T-helper 1 cell treated with Interleukin-12 subunit alpha and Interleukin-12 subunit beta and Interleukin-4 antibody, amounts not matched to agents 30 ng/mL and 1 ng/mL, for 36 hours (primary cell): ENCODE results near the gene PDGFC. TPM values are rescaled to one million over a fixed set of nuclear protein-coding genes. Genes with fewer than 3 reads are reported as not detected.

Experiments
- intact Hi-C: fragments of 100-400 bp; cut with micrococcal nuclease; formaldehyde crosslinking; loops from one replicate; pipeline ENCODE4 v1.15.1; 2024
- total RNA-seq: library from RNA; stranded (reverse); gene quantifications from 2 replicates; pipeline ENCODE4 v1.2.3, GENCODE V29; 2022

PDGFC gene
- total RNA-seq, 1 donor from 2014 or later: not detected

GRCh38 chr4:156754832-156755570 is 216.6 kb downstream of the PDGFC start:
- intact Hi-C loops: no loop called here

DNA sequence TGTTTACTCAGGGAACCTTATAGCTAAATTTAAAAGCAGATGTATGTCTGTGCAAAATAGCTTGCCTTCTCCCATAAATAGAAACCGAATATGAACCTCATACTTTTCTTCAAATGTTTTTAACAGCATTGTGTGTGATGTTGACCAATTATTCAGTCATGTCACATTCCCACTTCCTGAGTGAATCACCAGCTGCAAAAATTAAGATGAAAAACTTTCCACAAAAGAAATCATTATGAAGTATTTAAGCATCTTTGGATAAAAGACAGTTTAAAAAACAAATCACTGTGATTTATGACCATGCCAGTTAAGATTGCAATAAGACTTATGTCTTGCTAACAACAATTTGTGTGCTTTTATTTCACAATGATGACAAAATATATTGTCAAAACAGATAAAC is 220.1 kb downstream of the PDGFC start:
- intact Hi-C loops: no loop called here

DNA sequence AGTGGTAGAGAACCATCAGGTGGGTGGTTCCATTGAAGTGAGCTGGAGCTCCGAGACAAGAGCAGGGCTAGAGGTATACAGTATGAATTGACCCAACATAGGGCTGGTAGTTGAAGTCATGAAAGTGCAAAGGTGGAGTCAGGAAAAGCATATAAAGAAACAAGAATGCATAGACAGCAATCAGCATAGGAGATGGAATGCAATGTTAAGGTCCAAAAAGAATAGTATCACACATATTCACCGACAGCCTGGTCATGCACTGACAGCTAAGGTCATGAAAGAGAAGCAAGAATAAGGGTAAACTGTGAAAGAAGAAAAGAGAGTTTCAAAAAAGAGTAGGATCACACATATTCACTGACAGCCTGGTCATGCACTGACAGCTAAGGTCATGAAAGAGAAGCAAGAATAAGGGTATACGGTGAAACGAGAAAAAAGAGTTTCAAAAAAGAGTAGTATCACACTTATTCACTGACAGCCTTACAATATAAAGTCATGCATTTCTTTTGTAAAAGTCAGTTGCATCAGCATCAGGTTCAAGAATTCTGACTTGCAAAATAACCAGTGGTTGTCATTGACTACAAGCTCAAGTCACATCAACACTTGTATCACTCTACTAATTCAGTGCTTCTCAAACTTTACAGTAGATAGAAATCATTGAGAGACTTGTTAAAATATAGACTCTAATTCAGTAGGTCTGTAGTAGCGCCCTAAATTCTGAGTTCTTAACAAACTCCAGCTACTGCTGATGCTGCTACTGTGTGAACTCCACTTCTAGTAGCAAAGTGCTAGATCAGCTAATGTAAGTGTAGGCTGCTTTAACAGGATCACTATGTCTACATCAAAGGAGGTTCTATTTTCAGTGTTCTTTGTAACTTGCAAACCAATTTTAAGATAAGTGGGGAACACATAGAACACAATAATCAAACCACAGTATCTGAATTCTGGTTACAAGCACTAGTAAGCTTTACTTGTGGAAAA is 221.9 kb downstream of the PDGFC start:
- intact Hi-C loops: no loop called here

DNA sequence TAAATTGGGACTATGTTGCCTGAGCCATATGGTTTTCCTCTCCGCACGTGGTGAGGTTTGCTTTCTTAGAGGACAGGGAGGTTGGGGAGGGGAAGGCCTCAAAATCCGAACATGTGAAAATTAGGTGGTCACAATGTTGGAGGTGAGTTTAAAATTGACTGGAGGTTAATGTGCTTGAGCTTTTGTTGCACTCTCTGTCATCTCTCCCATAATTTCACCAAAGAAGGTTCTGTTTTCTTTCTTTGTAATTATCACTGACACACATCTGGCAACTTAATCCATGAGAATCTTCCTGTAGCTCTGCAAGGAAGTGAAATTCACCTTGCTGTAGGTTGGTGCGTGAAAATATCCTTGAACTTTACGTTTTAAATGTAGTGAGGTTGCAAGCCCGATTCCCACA is 225.5 kb downstream of the PDGFC start:
- intact Hi-C loops: no loop called here

- intact Hi-C loops: no loop called here
Measured at GRCh38 chr4:156738766-156739165, 232.8 kb downstream of the PDGFC start.

GRCh38 chr4:156734965-156735895 is 236.4 kb downstream of the PDGFC start:
- intact Hi-C loops: no loop called here

- intact Hi-C loops: no loop called here
Measured at GRCh38 chr4:156733582-156733981, 238.0 kb downstream of the PDGFC start.

DNA sequence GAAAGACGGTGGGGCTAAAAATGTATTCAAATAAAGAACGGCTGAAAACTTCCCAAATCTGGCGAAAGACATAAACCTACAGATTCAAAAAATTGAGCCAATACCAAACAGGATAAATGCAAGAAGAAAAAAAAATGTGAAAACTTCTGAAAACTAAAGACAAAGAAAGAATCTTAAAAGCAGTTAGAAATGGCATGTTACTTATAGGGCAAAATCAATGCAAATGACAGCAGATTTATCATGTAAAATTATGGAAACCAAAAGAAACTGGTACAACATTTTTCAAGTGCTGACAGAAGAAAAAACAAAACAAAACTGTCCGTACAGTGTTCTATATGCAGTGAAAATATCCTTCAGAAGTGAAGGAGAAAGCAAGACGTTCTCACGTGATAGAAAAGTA is 239.0 kb downstream of the PDGFC start:
- intact Hi-C loops: no loop called here

DNA sequence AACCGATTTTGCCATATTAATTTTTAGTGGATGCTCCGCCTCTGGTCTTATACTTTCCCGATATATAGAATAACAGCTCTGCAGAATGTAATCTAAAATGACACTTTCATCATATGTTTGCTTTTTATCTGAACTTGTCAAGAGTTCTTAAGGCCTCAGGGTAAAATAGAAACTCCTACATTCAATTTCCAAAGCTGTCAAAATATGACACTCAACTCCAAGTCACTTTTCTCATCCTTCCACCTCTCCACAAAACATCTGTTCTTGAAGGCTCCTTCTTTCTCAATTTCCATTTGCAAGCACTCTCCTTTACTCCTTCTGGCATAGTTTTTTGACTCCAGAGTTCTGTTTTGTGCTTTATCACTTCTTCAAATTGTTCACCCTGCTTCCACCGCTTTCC is 242.2 kb downstream of the PDGFC start:
- intact Hi-C loops: no loop called here

DNA sequence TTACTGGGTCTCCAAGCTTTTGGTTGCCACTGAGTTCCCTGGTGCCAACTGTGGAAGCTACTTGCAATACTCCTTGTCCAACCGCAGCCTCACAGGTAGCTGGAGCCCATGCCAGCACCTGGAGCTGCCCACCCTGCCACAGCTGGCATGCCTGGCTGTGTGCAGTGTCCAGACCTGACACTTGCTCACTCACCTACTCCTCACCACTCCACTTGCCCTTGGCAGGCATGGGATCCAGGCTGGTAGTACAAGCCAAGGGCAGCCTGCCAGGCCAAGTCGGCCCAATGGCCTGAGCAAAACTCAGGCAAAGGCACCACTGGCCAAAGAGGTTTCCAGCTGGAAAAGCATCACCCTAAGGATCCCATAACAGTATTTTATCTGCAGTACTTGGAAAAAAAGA is 246.3 kb downstream of the PDGFC start:
- intact Hi-C loops: no loop called here

DNA sequence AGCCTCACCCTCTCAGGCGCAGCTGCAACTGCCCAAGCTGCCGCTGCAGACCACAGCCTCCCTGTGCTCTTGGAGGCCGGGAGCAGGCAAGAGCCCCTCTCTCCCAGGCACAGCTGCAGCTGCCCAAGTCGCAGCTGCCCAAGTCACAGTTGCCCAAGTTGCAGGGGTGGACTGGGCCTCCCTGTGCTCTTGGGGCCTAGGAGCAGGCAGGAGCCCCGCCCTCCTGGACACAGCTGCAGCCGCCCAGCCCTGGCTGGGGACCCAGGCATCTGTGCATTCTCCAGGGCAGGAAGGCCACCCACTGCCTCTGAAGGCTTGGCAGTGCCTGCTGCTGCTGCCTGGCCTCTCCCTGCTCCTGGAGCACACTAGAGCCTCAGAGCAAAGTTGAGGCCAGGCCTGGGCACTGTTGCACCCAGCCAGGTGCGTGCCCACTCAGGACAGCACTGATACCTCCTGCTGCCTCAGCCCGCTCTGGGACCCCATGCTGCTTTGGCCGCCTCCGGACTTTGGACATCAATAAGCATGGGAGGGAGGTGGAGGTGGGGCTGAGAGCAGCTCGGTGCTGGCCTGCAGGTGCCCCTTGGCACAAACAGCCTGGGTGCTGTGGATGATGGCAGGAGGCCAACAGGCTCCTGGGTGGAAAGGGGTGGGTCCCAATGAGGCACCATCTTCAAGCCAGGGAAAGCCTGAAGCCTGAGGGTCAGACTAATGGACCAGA is 247.5 kb downstream of the PDGFC start:
- intact Hi-C loops: no loop called here

- intact Hi-C loops: no loop called here
Measured at GRCh38 chr4:156718226-156718625, 253.4 kb downstream of the PDGFC start.

GRCh38 chr4:156711193-156711590 is 260.4 kb downstream of the PDGFC start:
- intact Hi-C loops: no loop called here

Other genes starting within 250 kb of the PDGFC start
- gene GLRB, start 104.4 kb upstream of the PDGFC start, total RNA-seq: not detected in 2 replicates
- gene GRIA2, start 248.9 kb upstream of the PDGFC start, total RNA-seq: not detected in 2 replicates